T-helper 2 cell treated with Interferon-gamma antibody and Interleukin-4, amounts not matched to agents 5 μg/mL and 100 μg/mL, for 36 hours (primary cell): Measurements from ENCODE around the gene COMMD10.

ENCODE experiments used
- DNase-seq: peaks from one replicate; pipeline ENCODE4 v3.0.0; 2021; ENCODE audit warnings: low spot score
- H3K27ac Mint-ChIP-seq: one replicate; pipeline ENCODE4 v1.8.0; 2021; ENCODE audit warnings: mild to moderate bottlenecking, mixed read lengths
- H3K27me3 Mint-ChIP-seq: one replicate; pipeline ENCODE4 v1.8.0; 2021; ENCODE audit warnings: low read depth, mixed read lengths
- H3K36me3 Mint-ChIP-seq: one replicate; pipeline ENCODE4 v1.8.0; 2021; ENCODE audit warnings: low read depth, mixed read lengths
- H3K4me1 Mint-ChIP-seq: one replicate; pipeline ENCODE4 v1.8.0; 2021; ENCODE audit warnings: low read depth, mixed read lengths
- H3K4me3 Mint-ChIP-seq: one replicate; pipeline ENCODE4 v1.8.0; 2022; ENCODE audit warnings: mild to moderate bottlenecking, moderate library complexity, mixed read lengths
- H3K9me3 Mint-ChIP-seq: one replicate; pipeline ENCODE4 v1.8.0; 2021; ENCODE audit warnings: mixed read lengths

COMMD10 gene

GRCh38 chr5:116135344-116135743 lies 50.5 kb downstream of the COMMD10 start:
- Mint-ChIP-seq H3K27ac (no peak overlapping the region), H3K4me1 (peaks cover 10% of the 10 kb centered on the region), H3K4me3 (no peak overlapping the region), H3K9me3 (no peaks in the 10 kb centered on the region), H3K27me3 (no peaks in the 10 kb centered on the region), H3K36me3 (peaks cover 5% of the 10 kb centered on the region)
- DNase-seq, result peak; percentile 12

GRCh38 chr5:116137544-116138378 lies 52.9 kb downstream of the COMMD10 start:
- Mint-ChIP-seq H3K4me1 (peaks cover 13% of the 10 kb centered on the region), H3K36me3 (peaks cover 5% of the 10 kb centered on the region), H3K27me3 (no peaks in the 10 kb centered on the region), H3K4me3 (no peak overlapping the region), H3K9me3 (no peaks in the 10 kb centered on the region), H3K27ac (no peak overlapping the region)
- DNase-seq, result no peak

- no peaks in the 10 kb centered on the region for H3K9me3 Mint-ChIP-seq
- H3K27me3 Mint-ChIP-seq, result no peaks in the 10 kb centered on the region
- no peak overlapping the region for H3K27ac Mint-ChIP-seq
- H3K36me3 Mint-ChIP-seq, result no peaks in the 10 kb centered on the region
- H3K4me3 Mint-ChIP-seq, result no peak overlapping the region
- no peak for DNase-seq
- peaks cover 5% of the 10 kb centered on the region for H3K4me1 Mint-ChIP-seq
Observed at GRCh38 chr5:116142495-116142894, 57.7 kb downstream of the COMMD10 start.

GRCh38 chr5:116144103-116144502 lies 59.3 kb downstream of the COMMD10 start:
- no peak overlapping the region for H3K4me3 Mint-ChIP-seq
- no peaks in the 10 kb centered on the region for H3K27me3 Mint-ChIP-seq
- H3K9me3 Mint-ChIP-seq, result no peaks in the 10 kb centered on the region
- no peak overlapping the region for H3K27ac Mint-ChIP-seq
- peaks cover 3% of the 10 kb centered on the region for H3K4me1 Mint-ChIP-seq
- DNase-seq, result no peak
- no peaks in the 10 kb centered on the region for H3K36me3 Mint-ChIP-seq

- Mint-ChIP-seq H3K36me3 (no peaks in the 10 kb centered on the region), H3K27ac (no peak overlapping the region), H3K27me3 (no peaks in the 10 kb centered on the region), H3K4me3 (no peak overlapping the region), H3K9me3 (no peaks in the 10 kb centered on the region), H3K4me1 (peaks cover 3% of the 10 kb centered on the region)
- DNase-seq, result no peak
Observed at GRCh38 chr5:116144991-116145390, 60.2 kb downstream of the COMMD10 start.

- no peak for DNase-seq
- Mint-ChIP-seq H3K36me3 (no peaks in the 10 kb centered on the region), H3K27me3 (no peaks in the 10 kb centered on the region), H3K4me1 (peaks cover 3% of the 10 kb centered on the region), H3K9me3 (no peaks in the 10 kb centered on the region), H3K27ac (no peak overlapping the region), H3K4me3 (no peak overlapping the region)
Observed at GRCh38 chr5:116145416-116145815, 60.6 kb downstream of the COMMD10 start.

- Mint-ChIP-seq H3K4me3 (no peak overlapping the region), H3K4me1 (no peaks in the 10 kb centered on the region), H3K27me3 (no peaks in the 10 kb centered on the region), H3K9me3 (no peaks in the 10 kb centered on the region), H3K36me3 (no peaks in the 10 kb centered on the region), H3K27ac (no peak overlapping the region)
- no peak for DNase-seq
Observed at GRCh38 chr5:116152169-116152568, 67.3 kb downstream of the COMMD10 start.

- Mint-ChIP-seq H3K4me3 (no peak overlapping the region), H3K27me3 (no peaks in the 10 kb centered on the region), H3K27ac (no peak overlapping the region)
Observed at GRCh38 chr5:116153687-116154174, 68.9 kb downstream of the COMMD10 start.

GRCh38 chr5:116154252-116154651 lies 69.4 kb downstream of the COMMD10 start:
- Mint-ChIP-seq H3K27me3 (no peaks in the 10 kb centered on the region), H3K9me3 (no peaks in the 10 kb centered on the region), H3K4me3 (no peak overlapping the region), H3K36me3 (no peaks in the 10 kb centered on the region), H3K4me1 (no peaks in the 10 kb centered on the region), H3K27ac (no peak overlapping the region)
- no peak for DNase-seq

More at GRCh38 chr5:116153687-116154174, 68.9 kb downstream of the COMMD10 start:
- no peak for DNase-seq
- no peaks in the 10 kb centered on the region for H3K4me1 Mint-ChIP-seq
- no peaks in the 10 kb centered on the region for H3K9me3 Mint-ChIP-seq
- no peaks in the 10 kb centered on the region for H3K36me3 Mint-ChIP-seq

- no peak for DNase-seq
- H3K4me1 Mint-ChIP-seq, result no peaks in the 10 kb centered on the region
- H3K36me3 Mint-ChIP-seq, result no peaks in the 10 kb centered on the region
- no peak overlapping the region for H3K4me3 Mint-ChIP-seq
- H3K27me3 Mint-ChIP-seq, result no peaks in the 10 kb centered on the region
- no peak overlapping the region for H3K27ac Mint-ChIP-seq
- no peaks in the 10 kb centered on the region for H3K9me3 Mint-ChIP-seq
Observed at GRCh38 chr5:116154931-116155330, 70.1 kb downstream of the COMMD10 start.

GRCh38 chr5:116157902-116158301 lies 73.1 kb downstream of the COMMD10 start:
- no peak overlapping the region for H3K27ac Mint-ChIP-seq
- no peaks in the 10 kb centered on the region for H3K27me3 Mint-ChIP-seq
- no peaks in the 10 kb centered on the region for H3K36me3 Mint-ChIP-seq
- H3K4me1 Mint-ChIP-seq, result no peaks in the 10 kb centered on the region
- DNase-seq, result no peak
- H3K9me3 Mint-ChIP-seq, result no peaks in the 10 kb centered on the region
- H3K4me3 Mint-ChIP-seq, result no peak overlapping the region

GRCh38 chr5:116159006-116159405 lies 74.2 kb downstream of the COMMD10 start:
- DNase-seq, result no peak
- no peaks in the 10 kb centered on the region for H3K4me1 Mint-ChIP-seq
- H3K36me3 Mint-ChIP-seq, result no peaks in the 10 kb centered on the region
- no peak overlapping the region for H3K27ac Mint-ChIP-seq
- no peaks in the 10 kb centered on the region for H3K27me3 Mint-ChIP-seq
- H3K4me3 Mint-ChIP-seq, result no peak overlapping the region
- no peaks in the 10 kb centered on the region for H3K9me3 Mint-ChIP-seq

GRCh38 chr5:116174111-116174510 lies 89.3 kb downstream of the COMMD10 start:
- no peak overlapping the region for H3K27ac Mint-ChIP-seq
- H3K9me3 Mint-ChIP-seq, result peaks cover 11% of the 10 kb centered on the region
- no peaks in the 10 kb centered on the region for H3K27me3 Mint-ChIP-seq
- no peak for DNase-seq
- no peaks in the 10 kb centered on the region for H3K36me3 Mint-ChIP-seq
- H3K4me3 Mint-ChIP-seq, result no peak overlapping the region
- no peaks in the 10 kb centered on the region for H3K4me1 Mint-ChIP-seq

- H3K36me3 Mint-ChIP-seq, result no peaks in the 10 kb centered on the region
- no peaks in the 10 kb centered on the region for H3K4me1 Mint-ChIP-seq
- no peak overlapping the region for H3K27ac Mint-ChIP-seq
- no peak for DNase-seq
- no peaks in the 10 kb centered on the region for H3K27me3 Mint-ChIP-seq
- H3K4me3 Mint-ChIP-seq, result no peak overlapping the region
- H3K9me3 Mint-ChIP-seq, result peaks cover 5% of the 10 kb centered on the region
Observed at GRCh38 chr5:116176121-116176520, 91.3 kb downstream of the COMMD10 start.

GRCh38 chr5:116178925-116179324 lies 94.1 kb downstream of the COMMD10 start:
- H3K27me3 Mint-ChIP-seq, result no peaks in the 10 kb centered on the region
- H3K36me3 Mint-ChIP-seq, result no peaks in the 10 kb centered on the region
- no peaks in the 10 kb centered on the region for H3K4me1 Mint-ChIP-seq
- no peak overlapping the region for H3K27ac Mint-ChIP-seq
- DNase-seq, result no peak
- H3K4me3 Mint-ChIP-seq, result no peak overlapping the region
- no peaks in the 10 kb centered on the region for H3K9me3 Mint-ChIP-seq
